HCT116 (cell line): ENCODE data around the gene MOGAT3. TPM values are rescaled to one million over a fixed set of nuclear protein-coding genes. Genes with fewer than 3 reads are reported as not detected.

Source experiments
- ATAC-seq: fragments of 200-7000 bp; cut with Tn5 transposase; 2 replicates; pipeline ENCODE4 v1.9.1; 2020; ENCODE audit warnings: mild to moderate bottlenecking, moderate library complexity
- BruUV-seq: library from RNA; stranded (reverse); fragments of 400-500 nt; replicated peaks from 2 replicates; lab custom pipeline; 2021; lab: Mats Ljungman, UMichigan
- CTCF ChIA-PET: fragments of 300-600 bp; sonication (Branson Sonifier 250); formaldehyde crosslinking; loops from one replicate; lab custom pipeline; 2021; ENCODE audit warnings: antibody characterized with exemption; lab: Charles Lee
- POLR2A ChIA-PET: fragments of 300-600, 350-600 bp; sonication (Branson Sonifier 250); formaldehyde crosslinking; loops from one replicate; lab custom pipeline; 2021; ENCODE audit warnings: antibody characterized with exemption; lab: Charles Lee
- RAD21 ChIA-PET, 2 experiments: fragments of 300-600 bp; sonication (Branson Sonifier 250); formaldehyde crosslinking; loops; one replicate each; lab custom pipeline; 2023; ENCODE audit warnings: low total read pairs in 2 of 2; ENCODE audit not compliant: uncharacterized antibody in 2 of 2, unreplicated experiment in 2 of 2, low non-redundant PET in 1 of 2; lab: Charles Lee
- DNase-seq: peaks from one replicate; pipeline ENCODE4 v3.0.0-alpha.2; 2010; ENCODE audit warnings: low read depth, low spot score
- H2AFZ ChIP-seq: fragments of 200-600 bp; shearing (Covaris generic), sonication (generic); 2 replicates; pipeline ENCODE4 v1.6.1; 2017; ENCODE audit warnings: low read depth, mixed run types, mixed read lengths, antibody characterized with exemption, low read length; ENCODE audit not compliant: poor library complexity, severe bottlenecking
- H3K27ac ChIP-seq: 2 replicates; pipeline ENCODE4 v1.5.1; 2012; ENCODE audit warnings: low read depth, low read length
- H3K27me3 ChIP-seq: fragments of 200-600 bp; sonication (generic); 2 replicates; pipeline ENCODE4 v1.6.1; 2016; ENCODE audit warnings: mixed run types, low read length, mixed read lengths; ENCODE audit not compliant: insufficient read depth
- H3K36me3 ChIP-seq, 2 experiments: fragments of 200-500 bp in 1 of 2; fragments of 200-600 bp in 1 of 2; sonication (Bioruptor generic) in 1 of 2; sonication (generic) in 1 of 2; 2 replicates each; pipeline versions ENCODE4 v1.5.1 to v1.6.1; 2014 to 2016; ENCODE audit warnings: low read length in 2 of 2, inconsistent platforms in 1 of 2, mixed read lengths in 1 of 2, mixed run types in 1 of 2; ENCODE audit not compliant: insufficient read depth in 2 of 2, control insufficient read depth in 1 of 2
- H3K4me1 ChIP-seq, 2 experiments: fragments of 200-600 bp in 1 of 2; sonication (generic) in 1 of 2; 2 replicates each; pipeline versions ENCODE4 v1.5.1 to v1.6.1; 2012 to 2017; ENCODE audit warnings: low read length in 2 of 2, inconsistent platforms in 1 of 2, mild to moderate bottlenecking in 1 of 2, mixed read lengths in 1 of 2, mixed run types in 1 of 2, moderate library complexity in 1 of 2; ENCODE audit not compliant: insufficient read depth in 2 of 2, control insufficient read depth in 1 of 2
- H3K4me2 ChIP-seq: fragments of 200-600 bp; sonication (generic); 2 replicates; pipeline ENCODE4 v1.6.1; 2017; ENCODE audit warnings: mixed run types, low read length, mixed read lengths
- H3K4me3 ChIP-seq, 2 experiments: fragments of 200-600 bp in 1 of 2; sonication (generic) in 1 of 2; replicated peaks in 1 of 2; 2 replicates each; pipeline ENCODE4 v1.5.1; 2011 to 2016; ENCODE audit warnings: low read length in 2 of 2, control low read depth in 1 of 2, low read depth in 1 of 2, mild to moderate bottlenecking in 1 of 2, mixed read lengths in 1 of 2, mixed run types in 1 of 2
- H3K79me2 ChIP-seq: fragments of 200-600 bp; sonication (generic); 2 replicates; pipeline ENCODE4 v1.6.1; 2017; ENCODE audit warnings: mild to moderate bottlenecking, mixed run types, low read length, moderate library complexity, mixed read lengths; ENCODE audit not compliant: insufficient read depth
- H3K9ac ChIP-seq: fragments of 200-600 bp; sonication (generic); 2 replicates; pipeline ENCODE4 v1.6.1; 2016; ENCODE audit warnings: low read length, mixed read lengths
- H3K9me2 ChIP-seq: fragments of 200-600 bp; sonication (generic), shearing (Covaris generic); 2 replicates; pipeline ENCODE4 v1.6.1; 2017; ENCODE audit warnings: mixed run types, mild to moderate bottlenecking, moderate library complexity; ENCODE audit not compliant: insufficient read depth
- H3K9me3 ChIP-seq, 2 experiments: fragments of 200-500 bp in 1 of 2; fragments of 200-600 bp in 1 of 2; sonication (Bioruptor generic) in 1 of 2; sonication (generic) in 1 of 2; 2 replicates each; pipeline ENCODE4 v1.6.1; 2014 to 2017; ENCODE audit warnings: low read length in 2 of 2, mixed read lengths in 2 of 2, inconsistent platforms in 1 of 2, low read depth in 1 of 2, mild to moderate bottlenecking in 1 of 2, mixed run types in 1 of 2, moderate library complexity in 1 of 2; ENCODE audit not compliant: control insufficient read depth in 1 of 2, insufficient read depth in 1 of 2
- H4K20me1 ChIP-seq: fragments of 200-600 bp; sonication (generic), shearing (Covaris generic); 2 replicates; pipeline ENCODE4 v1.6.1; 2017; ENCODE audit warnings: mixed run types, mild to moderate bottlenecking, moderate library complexity; ENCODE audit not compliant: insufficient read depth
- CBX3 ChIP-seq: IDR thresholded peaks from 2 replicates; pipeline ENCODE4 v1.6.1; 2012; ENCODE audit warnings: low read depth
- CEBPB ChIP-seq: IDR thresholded peaks from 2 replicates; pipeline ENCODE4 v1.6.1; 2012; ENCODE audit warnings: low read depth
- EGR1 ChIP-seq: IDR thresholded peaks from 2 replicates; pipeline ENCODE4 v1.6.1; 2012; ENCODE audit warnings: low read depth
- ELF1 ChIP-seq: IDR thresholded peaks from 2 replicates; pipeline ENCODE4 v1.6.1; 2012; ENCODE audit warnings: low read depth, borderline replicate concordance
- EZH2 ChIP-seq: fragments of 200-600 bp; sonication (generic); IDR thresholded peaks from 2 replicates; pipeline ENCODE4 v1.6.1; 2017; ENCODE audit warnings: antibody characterized with exemption, mixed run types
- EZH2phosphoT487 ChIP-seq: fragments of 200-600 bp; IDR thresholded peaks from 2 replicates; pipeline ENCODE4 v1.6.1; 2018; ENCODE audit warnings: antibody characterized with exemption, borderline replicate concordance
- JUND ChIP-seq: IDR thresholded peaks from 2 replicates; pipeline ENCODE4 v1.6.1; 2012
- POLR2AphosphoS5 ChIP-seq: IDR thresholded peaks from 2 replicates; pipeline ENCODE4 v1.6.1; 2011; ENCODE audit warnings: mild to moderate bottlenecking, low read depth, low read length, moderate library complexity
- RAD21 ChIP-seq: IDR thresholded peaks from 2 replicates; pipeline ENCODE4 v1.6.1; 2012; ENCODE audit warnings: low read depth, mild to moderate bottlenecking
- SIN3A ChIP-seq: IDR thresholded peaks from 2 replicates; pipeline ENCODE4 v1.6.1; 2012; ENCODE audit warnings: low read depth
- SP1 ChIP-seq: IDR thresholded peaks from 2 replicates; pipeline ENCODE4 v1.6.1; 2012; ENCODE audit warnings: low read depth
- SRF ChIP-seq: IDR thresholded peaks from 2 replicates; pipeline ENCODE4 v1.6.1; 2012; ENCODE audit warnings: low read depth
- TCF7L2 ChIP-seq: IDR thresholded peaks from 2 replicates; pipeline ENCODE4 v1.7.0; 2011; ENCODE audit warnings: borderline replicate concordance, inconsistent platforms; ENCODE audit not compliant: insufficient read depth, insufficient read length; ENCODE audit errors: extremely low read depth
- YY1 ChIP-seq: IDR thresholded peaks from 2 replicates; pipeline ENCODE4 v1.6.1; 2011; ENCODE audit warnings: low read length, low read depth, moderate library complexity, mild to moderate bottlenecking; ENCODE audit not compliant: insufficient replicate concordance; ENCODE audit errors: extremely low read depth
- ZFX ChIP-seq: fragments of 450-650 bp; IDR thresholded peaks from 2 replicates; pipeline ENCODE4 v1.6.1; 2017
- ZNF274 ChIP-seq: fragments of 200-500 bp; sonication (Bioruptor generic); IDR thresholded peaks from 2 replicates; pipeline ENCODE4 v1.6.1; 2014; ENCODE audit warnings: mild to moderate bottlenecking, low read depth, low read length, inconsistent platforms
- intact Hi-C: fragments of 100-400 bp; cut with micrococcal nuclease; formaldehyde crosslinking; loops from 2 replicates; pipeline ENCODE4 v1.10.0; 2022
- total RNA-seq: library from RNA; stranded (reverse); gene quantifications from one replicate; pipeline ENCODE4 v1.2.1, GENCODE V29; 2021; ENCODE audit not compliant: unreplicated experiment
- TF ChIP-seq, protein P1 (sequence below): IDR thresholded peaks from 2 replicates; pipeline ENCODE4 v1.6.1; 2012
- TF ChIP-seq, protein P2 (sequence below): IDR thresholded peaks from 2 replicates; pipeline ENCODE4 v1.6.1; 2012; ENCODE audit warnings: low read depth
- TF ChIP-seq, protein P3 (sequence below): IDR thresholded peaks from 2 replicates; pipeline ENCODE4 v1.6.1; 2011; ENCODE audit warnings: mild to moderate bottlenecking, low read length, moderate library complexity; ENCODE audit not compliant: insufficient replicate concordance; ENCODE audit errors: extremely low read depth

Gene MOGAT3
- total RNA-seq, 1 experiment from 2014 or later = not detected

DNA sequence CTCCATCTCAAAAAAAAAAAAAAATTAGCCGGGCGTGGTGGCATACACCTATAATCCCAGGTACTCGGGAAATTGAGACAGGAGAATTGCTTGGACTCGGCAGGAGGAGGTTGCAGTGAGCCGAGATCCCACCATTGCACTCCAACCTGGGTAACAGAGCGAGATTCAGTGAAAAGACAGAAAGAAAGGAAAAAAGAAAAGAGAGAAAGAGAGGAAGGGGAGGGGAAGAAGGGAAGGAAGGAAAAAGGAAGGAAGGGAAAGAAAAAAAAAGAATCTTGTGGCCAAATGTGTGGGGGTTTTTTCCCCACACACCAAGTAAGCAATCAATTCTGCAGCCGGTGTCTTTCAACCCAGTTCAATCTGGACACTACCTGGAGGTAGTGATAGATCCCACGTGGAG is 11.7 kb downstream of the MOGAT3 start:
- Histone ChIP-seq H3K9me2 (no peaks in the 10 kb centered on the region), H4K20me1 (no peaks in the 10 kb centered on the region), H3K36me3 (no peaks in the 10 kb centered on the region), H3K9ac (no peak overlapping the region), H3K27me3 (no peaks in the 10 kb centered on the region), H3K4me3 (no peak overlapping the region), H3K9me3 (no peaks in the 10 kb centered on the region), H3K4me2 (no peak overlapping the region), H2AFZ (no peak overlapping the region), H3K4me1 (peaks cover 2 to 19% of the 10 kb centered on the region in 2 experiments; a peak in 3 of 4 replicates), H3K27ac (no peak overlapping the region), H3K79me2 (no peaks in the 10 kb centered on the region)
- intact Hi-C loops = no loop called here
- RAD21 ChIA-PET = no interaction called here
- POLR2A ChIA-PET = no interaction called here
- no peak for TF ChIP-seq CEBPB
- no peak for TF ChIP-seq EZH2
- no peak for TF ChIP-seq SP1
- no peak for TF ChIP-seq ZNF274
- no peak for TF ChIP-seq YY1
- no peak for TF ChIP-seq JUND
- TF ChIP-seq, protein P1, sequence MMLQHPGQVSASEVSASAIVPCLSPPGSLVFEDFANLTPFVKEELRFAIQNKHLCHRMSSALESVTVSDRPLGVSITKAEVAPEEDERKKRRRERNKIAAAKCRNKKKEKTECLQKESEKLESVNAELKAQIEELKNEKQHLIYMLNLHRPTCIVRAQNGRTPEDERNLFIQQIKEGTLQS = no peak
- no peak for TF ChIP-seq EGR1
- TF ChIP-seq, protein P2, sequence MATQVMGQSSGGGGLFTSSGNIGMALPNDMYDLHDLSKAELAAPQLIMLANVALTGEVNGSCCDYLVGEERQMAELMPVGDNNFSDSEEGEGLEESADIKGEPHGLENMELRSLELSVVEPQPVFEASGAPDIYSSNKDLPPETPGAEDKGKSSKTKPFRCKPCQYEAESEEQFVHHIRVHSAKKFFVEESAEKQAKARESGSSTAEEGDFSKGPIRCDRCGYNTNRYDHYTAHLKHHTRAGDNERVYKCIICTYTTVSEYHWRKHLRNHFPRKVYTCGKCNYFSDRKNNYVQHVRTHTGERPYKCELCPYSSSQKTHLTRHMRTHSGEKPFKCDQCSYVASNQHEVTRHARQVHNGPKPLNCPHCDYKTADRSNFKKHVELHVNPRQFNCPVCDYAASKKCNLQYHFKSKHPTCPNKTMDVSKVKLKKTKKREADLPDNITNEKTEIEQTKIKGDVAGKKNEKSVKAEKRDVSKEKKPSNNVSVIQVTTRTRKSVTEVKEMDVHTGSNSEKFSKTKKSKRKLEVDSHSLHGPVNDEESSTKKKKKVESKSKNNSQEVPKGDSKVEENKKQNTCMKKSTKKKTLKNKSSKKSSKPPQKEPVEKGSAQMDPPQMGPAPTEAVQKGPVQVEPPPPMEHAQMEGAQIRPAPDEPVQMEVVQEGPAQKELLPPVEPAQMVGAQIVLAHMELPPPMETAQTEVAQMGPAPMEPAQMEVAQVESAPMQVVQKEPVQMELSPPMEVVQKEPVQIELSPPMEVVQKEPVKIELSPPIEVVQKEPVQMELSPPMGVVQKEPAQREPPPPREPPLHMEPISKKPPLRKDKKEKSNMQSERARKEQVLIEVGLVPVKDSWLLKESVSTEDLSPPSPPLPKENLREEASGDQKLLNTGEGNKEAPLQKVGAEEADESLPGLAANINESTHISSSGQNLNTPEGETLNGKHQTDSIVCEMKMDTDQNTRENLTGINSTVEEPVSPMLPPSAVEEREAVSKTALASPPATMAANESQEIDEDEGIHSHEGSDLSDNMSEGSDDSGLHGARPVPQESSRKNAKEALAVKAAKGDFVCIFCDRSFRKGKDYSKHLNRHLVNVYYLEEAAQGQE = no peak
- TF ChIP-seq, protein P3, sequence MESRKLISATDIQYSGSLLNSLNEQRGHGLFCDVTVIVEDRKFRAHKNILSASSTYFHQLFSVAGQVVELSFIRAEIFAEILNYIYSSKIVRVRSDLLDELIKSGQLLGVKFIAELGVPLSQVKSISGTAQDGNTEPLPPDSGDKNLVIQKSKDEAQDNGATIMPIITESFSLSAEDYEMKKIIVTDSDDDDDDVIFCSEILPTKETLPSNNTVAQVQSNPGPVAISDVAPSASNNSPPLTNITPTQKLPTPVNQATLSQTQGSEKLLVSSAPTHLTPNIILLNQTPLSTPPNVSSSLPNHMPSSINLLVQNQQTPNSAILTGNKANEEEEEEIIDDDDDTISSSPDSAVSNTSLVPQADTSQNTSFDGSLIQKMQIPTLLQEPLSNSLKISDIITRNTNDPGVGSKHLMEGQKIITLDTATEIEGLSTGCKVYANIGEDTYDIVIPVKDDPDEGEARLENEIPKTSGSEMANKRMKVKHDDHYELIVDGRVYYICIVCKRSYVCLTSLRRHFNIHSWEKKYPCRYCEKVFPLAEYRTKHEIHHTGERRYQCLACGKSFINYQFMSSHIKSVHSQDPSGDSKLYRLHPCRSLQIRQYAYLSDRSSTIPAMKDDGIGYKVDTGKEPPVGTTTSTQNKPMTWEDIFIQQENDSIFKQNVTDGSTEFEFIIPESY = no peak
- TF ChIP-seq ZFX = no peak
- no peak for TF ChIP-seq EZH2phosphoT487
- no peak for TF ChIP-seq TCF7L2
- TF ChIP-seq SRF = no peak
- no peak for TF ChIP-seq SIN3A
- TF ChIP-seq ELF1 = no peak
- TF ChIP-seq POLR2AphosphoS5 = no peak
- TF ChIP-seq RAD21 = no peak
- TF ChIP-seq CBX3 = no peak
- CTCF ChIA-PET = no interaction called here
- no TSS peak for BruUV-seq
- DNase-seq = no peak
- ATAC-seq = no peak
